ENCODE data around the gene SNCB. TPM values are rescaled to one million over a fixed set of nuclear protein-coding genes. Genes with fewer than 3 reads are reported as not detected.

SNCB gene
- total RNA-seq, 2 experiments from 2014 or later = not detected

Small RNAs within 50 kb of the gene (microRNA-seq; reads per million reads assigned to microRNA genes)
- gene MIR4281 (ENCODE audit: borderline microRNAs expressed, borderline replicate concordance) = not detected

Other genes with a start within 250 kb of the SNCB start
- 10 to 100 TPM; 42.1 to 43.1 TPM for gene NOP16, start 241.9 kb downstream of the SNCB start, total RNA-seq
- gene HIGD2A, start 241.8 kb downstream of the SNCB start, total RNA-seq = 100 to 1,000 TPM; 154 to 155 TPM
- gene CLTB, start 214.0 kb downstream of the SNCB start, total RNA-seq = 10 to 100 TPM; 51.1 to 53.9 TPM
- 10 to 100 TPM; 30.0 to 32.8 TPM for gene FAF2, start 182.1 kb downstream of the SNCB start, total RNA-seq
- 10 to 100 TPM; 83.3 to 88.3 TPM for gene RNF44, start 93.1 kb downstream of the SNCB start, total RNA-seq
- gene CDHR2, start 81.2 kb downstream of the SNCB start, total RNA-seq = under 1 TPM; 0.19 to 0.35 TPM
- gene GPRIN1, start 20.4 kb downstream of the SNCB start, total RNA-seq = 1 to 10 TPM; 1.4 to 1.5 TPM
- gene EIF4E1B, start 141 bp upstream of the SNCB start, total RNA-seq = not detected
- 10 to 100 TPM; 17.2 to 17.4 TPM for gene TSPAN17, start 16.9 kb upstream of the SNCB start, total RNA-seq
- not detected for gene UNC5A, start 180.0 kb upstream of the SNCB start, total RNA-seq

Data from activated naive CD4-positive, alpha-beta T cell treated with anti-CD3 and anti-CD28 coated beads for 36 hours (primary cell).